HG02938 (cell line): ENCODE data around the gene NXPE2.

Source experiments
- ATAC-seq: cut with Tn5 transposase; IDR thresholded peaks from one replicate; pipeline ENCODE4 v1.9.1; 2021; ENCODE audit warnings: mild to moderate bottlenecking, moderate library complexity; ENCODE audit not compliant: unreplicated experiment

The NXPE2 gene

DNA sequence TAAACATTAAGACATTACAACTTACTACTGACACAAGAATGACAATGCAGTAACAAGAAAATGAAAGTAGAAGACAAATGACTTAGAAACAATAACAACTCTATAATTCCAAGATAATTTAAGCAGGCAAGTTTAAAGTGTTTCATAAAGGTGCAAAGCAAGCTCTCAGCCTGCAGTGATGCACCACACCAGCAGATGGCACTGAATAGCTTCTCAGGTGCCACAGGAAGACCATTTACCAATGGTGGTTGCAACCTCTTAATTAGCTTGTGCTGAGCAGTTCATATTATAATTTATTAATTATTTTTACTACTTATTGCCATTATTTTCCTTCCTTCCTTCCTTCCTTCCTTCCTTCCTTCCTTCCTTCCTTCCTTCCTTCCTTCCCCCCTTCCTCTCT is 60.6 kb downstream of the NXPE2 start:
- no peak for ATAC-seq

DNA sequence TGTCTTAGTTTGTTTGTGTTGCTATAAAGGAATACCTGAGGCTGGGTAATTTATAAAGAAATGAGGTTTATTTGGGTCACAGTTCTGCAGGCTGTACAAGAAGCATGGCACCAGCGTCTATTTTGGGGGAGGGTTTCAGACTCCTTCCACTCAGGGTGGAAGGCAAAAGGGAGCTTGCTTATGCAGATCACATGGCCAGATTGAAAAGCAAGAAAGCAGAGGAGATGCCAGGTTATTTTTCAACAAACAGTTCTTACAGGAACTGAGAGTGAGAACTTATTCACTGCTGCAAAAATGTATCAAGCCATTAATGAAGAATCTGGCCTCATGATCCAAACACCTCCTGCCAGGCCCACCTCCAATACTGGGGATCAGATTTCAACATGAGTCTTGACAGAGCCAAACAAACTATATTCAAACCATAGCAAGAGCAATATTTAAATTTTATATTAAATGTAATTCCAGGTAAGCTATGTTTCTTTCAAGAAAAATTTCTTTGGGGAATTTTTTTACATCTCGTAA is 66.9 kb downstream of the NXPE2 start:
- no peak for ATAC-seq

DNA sequence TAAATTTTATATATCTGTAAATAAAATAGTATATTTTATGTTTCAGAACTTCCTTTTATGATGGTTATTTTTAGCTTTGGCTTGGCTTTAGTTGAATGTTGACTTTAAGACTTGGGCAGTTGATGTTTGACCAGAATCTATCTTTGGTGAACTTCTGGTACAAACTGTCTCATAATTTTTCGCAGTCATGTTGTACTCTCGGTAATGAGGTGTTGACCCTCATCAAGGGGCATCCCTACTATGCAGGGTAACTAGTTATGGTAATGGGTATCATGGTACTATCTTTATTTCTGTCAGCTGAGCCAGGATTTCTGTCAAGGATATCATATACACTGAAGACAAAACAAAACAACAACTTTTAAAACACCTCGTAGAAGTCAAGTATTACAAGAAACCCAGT is 67.7 kb downstream of the NXPE2 start:
- no peak for ATAC-seq
